CD1c-positive myeloid dendritic cell (primary cell): ENCODE results near the gene SNORC.

Experiments used
- DNase-seq: peaks from one replicate; pipeline ENCODE4 v3.0.0-alpha.2; 2016; ENCODE audit errors: extremely low spot score

SNORC gene

DNA sequence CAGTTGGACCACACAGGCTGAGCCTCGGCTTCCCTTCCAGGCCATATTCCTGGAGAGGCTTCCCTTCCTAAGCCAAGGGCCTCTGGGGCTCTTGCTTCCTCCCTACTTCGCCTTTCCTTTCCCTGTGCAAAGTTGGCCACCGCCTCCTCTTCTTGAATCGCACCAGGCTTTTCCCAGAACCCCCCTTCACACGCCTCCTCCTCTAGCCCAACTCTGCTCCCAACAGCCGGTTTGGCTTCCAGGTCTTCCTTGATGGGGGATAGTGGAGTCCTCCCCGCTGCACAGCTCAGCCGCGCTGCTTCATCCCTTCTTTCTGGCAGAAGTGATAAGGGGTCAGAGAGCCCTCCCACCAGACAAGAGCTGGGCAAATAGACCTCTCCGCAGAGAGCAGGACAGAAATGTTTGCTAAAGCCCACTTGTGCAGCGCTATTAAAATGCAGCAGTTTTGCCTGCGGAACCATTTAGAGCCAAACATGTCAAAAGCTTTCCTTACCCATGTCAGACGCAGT lies 56.4 kb downstream of the SNORC start:
- no peak for DNase-seq

DNA sequence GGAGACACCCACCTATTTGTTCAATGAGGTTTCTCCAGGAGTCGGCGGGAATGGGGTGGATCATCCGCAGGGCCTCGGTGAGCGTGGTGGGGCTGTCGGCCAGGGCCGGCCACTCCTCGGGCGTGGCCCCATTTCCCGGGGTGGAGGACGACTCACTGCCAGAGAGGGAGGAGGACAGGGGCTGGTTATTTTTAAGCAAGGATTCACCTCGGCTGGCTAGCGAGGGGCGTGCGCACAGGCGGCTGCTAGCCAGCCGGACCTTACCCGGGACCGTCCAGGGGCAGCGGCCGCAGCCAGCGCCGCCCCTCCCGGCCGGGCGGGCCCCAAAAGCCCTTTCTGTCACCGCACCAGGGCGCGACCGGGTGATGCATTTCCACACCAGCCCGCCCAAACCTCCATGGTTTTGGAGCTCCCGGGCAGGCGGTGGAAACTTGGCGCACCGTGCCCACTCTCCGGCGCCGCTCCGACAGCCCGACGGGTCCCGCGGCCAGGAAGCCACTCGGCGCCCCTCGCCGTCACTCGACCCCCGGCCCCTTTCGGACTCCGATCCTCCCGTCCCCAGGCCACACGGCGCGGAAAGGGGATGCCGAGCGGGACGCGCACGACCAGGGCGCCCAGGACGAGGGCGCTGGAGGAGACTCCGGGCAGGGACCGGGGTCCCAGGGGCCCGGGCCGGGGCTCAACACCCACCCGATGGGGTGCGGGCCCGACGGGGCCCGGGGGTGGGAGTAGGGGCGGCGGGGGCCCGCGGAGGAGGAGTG lies 57.1 kb downstream of the SNORC start:
- no peak for DNase-seq

GRCh38 chr2:232927793-232928550 lies 57.9 kb downstream of the SNORC start:
- DNase-seq: peak; percentile 6
